PC-9 (cell line): ENCODE results near the gene OGFOD1.

Source experiments
- EZH2 ChIP-seq: fragments of 200-600 bp; sonication (generic); IDR thresholded peaks from 2 replicates; pipeline ENCODE4 v1.8.0; 2017; ENCODE audit warnings: antibody characterized with exemption, low read depth
- TF ChIP-seq, protein P1 (sequence below): fragments of 200-600 bp; sonication (generic); conservative IDR thresholded peaks from 2 replicates; pipeline ENCODE4 v1.6.1; 2017; ENCODE audit warnings: mixed run types, antibody characterized with exemption, mild to moderate bottlenecking, moderate library complexity

DNA sequence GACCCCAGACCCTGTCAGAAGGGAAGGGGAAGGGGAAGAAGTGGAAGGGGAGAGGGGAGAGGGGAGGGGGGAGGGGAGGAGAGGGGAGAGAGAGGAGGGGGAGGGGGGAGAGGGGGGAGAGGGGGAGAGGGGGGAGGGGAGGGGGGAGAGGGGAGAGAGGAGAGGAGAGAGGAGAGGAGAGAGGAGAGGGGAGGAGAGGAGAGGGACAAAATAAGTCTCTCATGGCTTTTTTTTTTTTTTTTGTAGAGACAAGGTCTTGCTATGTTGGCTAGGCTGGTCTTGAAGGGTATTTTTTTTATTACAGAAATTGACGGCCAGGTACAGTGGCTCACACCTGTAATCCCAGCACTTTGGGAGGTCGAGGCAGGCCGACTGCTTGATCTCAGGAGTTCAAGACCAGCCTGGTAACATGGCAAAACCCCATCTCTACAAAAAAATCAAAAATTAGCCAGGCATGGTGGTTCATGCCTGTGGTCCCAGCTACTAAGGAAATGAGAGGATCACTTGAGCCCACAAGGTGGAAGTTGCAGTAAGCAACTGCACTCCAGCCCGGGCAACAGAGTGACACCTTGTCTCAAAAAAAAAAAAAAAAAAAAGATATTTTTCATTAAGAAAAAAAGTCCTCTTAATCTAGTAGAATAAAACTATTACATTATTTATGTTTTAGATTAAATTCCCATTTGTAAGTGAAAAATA lies 45.2 kb upstream of the OGFOD1 start:
- TF ChIP-seq, protein P1, sequence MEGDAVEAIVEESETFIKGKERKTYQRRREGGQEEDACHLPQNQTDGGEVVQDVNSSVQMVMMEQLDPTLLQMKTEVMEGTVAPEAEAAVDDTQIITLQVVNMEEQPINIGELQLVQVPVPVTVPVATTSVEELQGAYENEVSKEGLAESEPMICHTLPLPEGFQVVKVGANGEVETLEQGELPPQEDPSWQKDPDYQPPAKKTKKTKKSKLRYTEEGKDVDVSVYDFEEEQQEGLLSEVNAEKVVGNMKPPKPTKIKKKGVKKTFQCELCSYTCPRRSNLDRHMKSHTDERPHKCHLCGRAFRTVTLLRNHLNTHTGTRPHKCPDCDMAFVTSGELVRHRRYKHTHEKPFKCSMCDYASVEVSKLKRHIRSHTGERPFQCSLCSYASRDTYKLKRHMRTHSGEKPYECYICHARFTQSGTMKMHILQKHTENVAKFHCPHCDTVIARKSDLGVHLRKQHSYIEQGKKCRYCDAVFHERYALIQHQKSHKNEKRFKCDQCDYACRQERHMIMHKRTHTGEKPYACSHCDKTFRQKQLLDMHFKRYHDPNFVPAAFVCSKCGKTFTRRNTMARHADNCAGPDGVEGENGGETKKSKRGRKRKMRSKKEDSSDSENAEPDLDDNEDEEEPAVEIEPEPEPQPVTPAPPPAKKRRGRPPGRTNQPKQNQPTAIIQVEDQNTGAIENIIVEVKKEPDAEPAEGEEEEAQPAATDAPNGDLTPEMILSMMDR, result no peak
- no peak for TF ChIP-seq EZH2
